ENCODE data around the gene TMEM100. TPM values are rescaled to one million over a fixed set of nuclear protein-coding genes. Genes with fewer than 3 reads are reported as not detected.

Gene TMEM100
- total and polyA plus RNA-seq, 2 donors (not counting 3 experiments of a cell fraction or from before 2014, with no cell fraction given): not detected

DNA sequence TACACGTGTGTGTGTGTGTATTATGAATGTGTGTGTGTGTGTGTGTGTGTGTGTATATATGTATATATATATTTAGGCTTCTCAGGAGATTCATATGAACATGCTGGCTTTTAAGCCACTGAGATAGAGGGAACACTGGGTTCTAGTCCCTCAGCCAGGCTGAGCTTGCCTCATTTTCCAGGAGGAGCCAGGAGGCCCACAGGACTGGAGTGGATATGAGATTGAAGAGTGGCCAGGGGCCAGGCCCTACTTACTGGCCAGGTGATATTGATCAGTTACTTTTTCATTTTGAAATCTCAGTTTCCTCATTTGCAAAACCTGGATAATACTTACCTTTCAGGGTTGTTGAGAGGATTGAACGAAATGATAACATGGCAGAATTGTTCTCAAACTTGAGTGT, 34.0 kb upstream of the TMEM100 start:
- no peak overlapping the region for H2AFZ ChIP-seq (ENCODE audit: low read depth, low read length)
- H3K9me3 ChIP-seq (replicated peaks; ENCODE audit: control insufficient read depth, insufficient read depth, low read length): no peaks in the 10 kb centered on the region
- H3K4me2 ChIP-seq (ENCODE audit: insufficient read depth, low read length): no peak overlapping the region
- dilution Hi-C loops (cut with MboI; ENCODE audit: extremely low pct_ligation_motif_present, low sequenced_read_pairs) (no loop called here), intact Hi-C loops (cut with micrococcal nuclease) (no loop called here)
- no peak for FAIRE-seq
- CTCF ChIA-PET: interaction anchor here (0.7 kb wide), 1 partner anchor 22 kb away, joined by 3 read pairs; no protein-coding TSS in a partner anchor
- peaks cover 11% of the 10 kb centered on the region for H3K79me2 ChIP-seq (ENCODE audit: control insufficient read depth, insufficient read depth, low read length)
- no peak overlapping the region for H3K4me3 ChIP-seq (replicated peaks in 1 of 3; ENCODE audit: insufficient read depth in 1 of 3, low read depth in 1 of 3, low read length in 3 of 3)
- no peak overlapping the region for H3K27ac ChIP-seq (ENCODE audit: insufficient read depth, low read depth, low read length)
- POLR2A ChIA-PET: no interaction called here
- no peaks in the 10 kb centered on the region for H3K27me3 ChIP-seq (ENCODE audit: control insufficient read depth in 2 of 2, insufficient read depth in 2 of 2, low read length in 2 of 2)
- H4K20me1 ChIP-seq (replicated peaks; ENCODE audit: control insufficient read depth, extremely low read depth, insufficient read depth, low read length): peaks cover 2% of the 10 kb centered on the region
- H3K9ac ChIP-seq (replicated peaks; ENCODE audit: extremely low read depth, insufficient read depth, low read length): no peak overlapping the region
- H3K36me3 ChIP-seq (ENCODE audit: control insufficient read depth in 2 of 2, extremely low read depth in 1 of 2, insufficient read depth in 2 of 2, low read length in 2 of 2): no peaks in the 10 kb centered on the region
- no peak for DNase-seq (ENCODE audit: low read depth, low spot score)
- peaks cover 14% of the 10 kb centered on the region for H3K4me1 ChIP-seq (ENCODE audit: control insufficient read depth, extremely low read depth, insufficient read depth, low read length)
- no TSS peak for BruUV-seq (replicated peaks)
- H3K9me1 ChIP-seq (replicated peaks; ENCODE audit: control insufficient read depth, extremely low read depth, insufficient read depth, low read length): no peaks in the 10 kb centered on the region
- TF ChIP-seq, protein P1, sequence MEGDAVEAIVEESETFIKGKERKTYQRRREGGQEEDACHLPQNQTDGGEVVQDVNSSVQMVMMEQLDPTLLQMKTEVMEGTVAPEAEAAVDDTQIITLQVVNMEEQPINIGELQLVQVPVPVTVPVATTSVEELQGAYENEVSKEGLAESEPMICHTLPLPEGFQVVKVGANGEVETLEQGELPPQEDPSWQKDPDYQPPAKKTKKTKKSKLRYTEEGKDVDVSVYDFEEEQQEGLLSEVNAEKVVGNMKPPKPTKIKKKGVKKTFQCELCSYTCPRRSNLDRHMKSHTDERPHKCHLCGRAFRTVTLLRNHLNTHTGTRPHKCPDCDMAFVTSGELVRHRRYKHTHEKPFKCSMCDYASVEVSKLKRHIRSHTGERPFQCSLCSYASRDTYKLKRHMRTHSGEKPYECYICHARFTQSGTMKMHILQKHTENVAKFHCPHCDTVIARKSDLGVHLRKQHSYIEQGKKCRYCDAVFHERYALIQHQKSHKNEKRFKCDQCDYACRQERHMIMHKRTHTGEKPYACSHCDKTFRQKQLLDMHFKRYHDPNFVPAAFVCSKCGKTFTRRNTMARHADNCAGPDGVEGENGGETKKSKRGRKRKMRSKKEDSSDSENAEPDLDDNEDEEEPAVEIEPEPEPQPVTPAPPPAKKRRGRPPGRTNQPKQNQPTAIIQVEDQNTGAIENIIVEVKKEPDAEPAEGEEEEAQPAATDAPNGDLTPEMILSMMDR (IDR thresholded peaks at IDR 0.05; ENCODE audit: extremely low read depth in 1 of 2, insufficient read depth in 1 of 2, low read depth in 1 of 2, low read length in 2 of 2): no peak
- TF ChIP-seq POLR2A (IDR thresholded peaks at IDR 0.05; ENCODE audit: low read depth, low read length) (no peak), FOS (IDR thresholded peaks at IDR 0.05; ENCODE audit: borderline replicate concordance, insufficient read depth, low read length) (no peak), EZH2 (IDR thresholded peaks at IDR 0.05; ENCODE audit: borderline replicate concordance, low read depth, low read length, severe bottlenecking) (no peak), POLR2AphosphoS5 (IDR thresholded peaks at IDR 0.05; ENCODE audit: insufficient read depth, low read depth, low read length) (no peak), MYC (IDR thresholded peaks at IDR 0.05; ENCODE audit: low read depth, low read length) (no peak), GATA2 (IDR thresholded peaks at IDR 0.05; ENCODE audit: insufficient read depth, insufficient read length, low read depth, low read length) (no peak), JUN (IDR thresholded peaks at IDR 0.05; ENCODE audit: borderline replicate concordance, insufficient read depth, insufficient read length, low read depth) (no peak)
- TF ChIP-seq, protein P2, sequence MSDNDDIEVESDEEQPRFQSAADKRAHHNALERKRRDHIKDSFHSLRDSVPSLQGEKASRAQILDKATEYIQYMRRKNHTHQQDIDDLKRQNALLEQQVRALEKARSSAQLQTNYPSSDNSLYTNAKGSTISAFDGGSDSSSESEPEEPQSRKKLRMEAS (IDR thresholded peaks at IDR 0.05; ENCODE audit: insufficient read depth, insufficient read length): no peak

Data from endothelial cell of umbilical vein (primary cell).